Nephron (organoid): ENCODE data around the gene BLOC1S3.

Experiments
- H3K27ac Mint-ChIP-seq, 3 experiments: 2 replicates each; pipeline ENCODE4 v1.8.0; 2020; ENCODE audit warnings: mixed read lengths in 3 of 3, mild to moderate bottlenecking in 2 of 3, moderate library complexity in 1 of 3
- H3K27me3 Mint-ChIP-seq: 2 replicates; pipeline ENCODE4 v1.8.0; 2021; ENCODE audit warnings: low read depth, mild to moderate bottlenecking, moderate library complexity, mixed read lengths
- H3K36me3 Mint-ChIP-seq: 2 replicates; pipeline ENCODE4 v1.8.0; 2020; ENCODE audit warnings: low read depth, mixed read lengths
- H3K4me1 Mint-ChIP-seq: 2 replicates; pipeline ENCODE4 v1.8.0; 2020; ENCODE audit warnings: mixed read lengths
- H3K4me3 Mint-ChIP-seq, 3 experiments: 2 replicates each; pipeline ENCODE4 v1.8.0; 2020; ENCODE audit warnings: mild to moderate bottlenecking in 3 of 3, mixed read lengths in 3 of 3, moderate library complexity in 2 of 3
- H3K9me3 Mint-ChIP-seq: 2 replicates; pipeline ENCODE4 v1.8.0; 2020; ENCODE audit warnings: mixed read lengths
- TF ChIP-seq, protein P1 (sequence below), 3 experiments: fragments of 200-600 bp; sonication (generic); IDR thresholded peaks; one replicate each; pipeline ENCODE4 v1.5.0; 2021; ENCODE audit warnings: antibody characterized with exemption in 3 of 3; ENCODE audit not compliant: unreplicated experiment in 3 of 3

BLOC1S3 gene

DNA sequence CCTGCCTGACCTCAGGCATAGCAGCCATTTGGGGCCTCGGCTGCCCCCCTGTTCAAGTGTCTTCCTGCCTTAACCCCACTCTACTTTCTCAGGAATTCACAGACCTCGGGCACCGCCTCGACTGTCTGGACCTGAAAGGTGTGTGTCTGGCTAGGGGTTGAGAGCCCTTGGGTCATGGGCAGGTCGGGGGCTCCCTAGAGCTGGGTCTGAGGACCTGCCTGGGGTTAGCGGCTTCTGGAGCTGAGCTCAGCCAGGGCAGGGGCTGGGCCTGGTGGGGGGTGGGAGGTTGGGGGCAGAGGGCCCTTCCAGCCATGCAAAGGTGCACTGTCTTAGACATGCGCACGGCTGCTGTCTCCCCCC, 38.5 kb upstream of the BLOC1S3 start:
- TF ChIP-seq, protein P1, sequence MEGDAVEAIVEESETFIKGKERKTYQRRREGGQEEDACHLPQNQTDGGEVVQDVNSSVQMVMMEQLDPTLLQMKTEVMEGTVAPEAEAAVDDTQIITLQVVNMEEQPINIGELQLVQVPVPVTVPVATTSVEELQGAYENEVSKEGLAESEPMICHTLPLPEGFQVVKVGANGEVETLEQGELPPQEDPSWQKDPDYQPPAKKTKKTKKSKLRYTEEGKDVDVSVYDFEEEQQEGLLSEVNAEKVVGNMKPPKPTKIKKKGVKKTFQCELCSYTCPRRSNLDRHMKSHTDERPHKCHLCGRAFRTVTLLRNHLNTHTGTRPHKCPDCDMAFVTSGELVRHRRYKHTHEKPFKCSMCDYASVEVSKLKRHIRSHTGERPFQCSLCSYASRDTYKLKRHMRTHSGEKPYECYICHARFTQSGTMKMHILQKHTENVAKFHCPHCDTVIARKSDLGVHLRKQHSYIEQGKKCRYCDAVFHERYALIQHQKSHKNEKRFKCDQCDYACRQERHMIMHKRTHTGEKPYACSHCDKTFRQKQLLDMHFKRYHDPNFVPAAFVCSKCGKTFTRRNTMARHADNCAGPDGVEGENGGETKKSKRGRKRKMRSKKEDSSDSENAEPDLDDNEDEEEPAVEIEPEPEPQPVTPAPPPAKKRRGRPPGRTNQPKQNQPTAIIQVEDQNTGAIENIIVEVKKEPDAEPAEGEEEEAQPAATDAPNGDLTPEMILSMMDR (IDR thresholded peaks at IDR 0.05; ENCODE audit: unreplicated experiment in 3 of 3): no peak
- Mint-ChIP-seq H3K4me1 (peaks cover 21% of the 10 kb centered on the region), H3K27me3 (no peaks in the 10 kb centered on the region), H3K27ac (no peak overlapping the region), H3K9me3 (no peaks in the 10 kb centered on the region), H3K36me3 (peaks cover 9% of the 10 kb centered on the region), H3K4me3 (no peak overlapping the region)

DNA sequence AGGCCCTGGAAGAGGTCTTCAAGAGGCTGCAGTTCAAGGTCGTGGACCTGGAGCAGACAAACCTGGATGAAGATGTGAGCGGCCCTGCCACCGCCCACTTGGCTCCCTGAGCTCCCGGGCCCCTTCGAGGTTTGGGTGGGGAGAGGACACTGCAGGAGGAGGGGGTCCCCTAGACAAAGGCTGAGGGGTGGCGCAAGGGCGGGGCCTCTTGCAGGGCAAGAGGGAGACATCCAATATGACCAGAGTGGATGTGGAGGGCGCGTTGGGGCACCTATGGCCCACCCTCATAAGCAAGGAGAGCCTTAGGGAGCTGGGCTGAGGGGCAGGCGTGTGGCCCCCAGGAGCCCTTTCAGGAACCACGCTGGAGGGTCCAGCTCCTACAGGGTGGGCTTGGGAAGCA, 38.1 kb upstream of the BLOC1S3 start:
- Mint-ChIP-seq H3K27me3 (no peaks in the 10 kb centered on the region), H3K27ac (no peak overlapping the region), H3K36me3 (peaks cover 9% of the 10 kb centered on the region), H3K9me3 (no peaks in the 10 kb centered on the region), H3K4me3 (no peak overlapping the region), H3K4me1 (peaks cover 21% of the 10 kb centered on the region)
- TF ChIP-seq, protein P1 (IDR thresholded peaks at IDR 0.05; ENCODE audit: unreplicated experiment in 3 of 3): no peak

DNA sequence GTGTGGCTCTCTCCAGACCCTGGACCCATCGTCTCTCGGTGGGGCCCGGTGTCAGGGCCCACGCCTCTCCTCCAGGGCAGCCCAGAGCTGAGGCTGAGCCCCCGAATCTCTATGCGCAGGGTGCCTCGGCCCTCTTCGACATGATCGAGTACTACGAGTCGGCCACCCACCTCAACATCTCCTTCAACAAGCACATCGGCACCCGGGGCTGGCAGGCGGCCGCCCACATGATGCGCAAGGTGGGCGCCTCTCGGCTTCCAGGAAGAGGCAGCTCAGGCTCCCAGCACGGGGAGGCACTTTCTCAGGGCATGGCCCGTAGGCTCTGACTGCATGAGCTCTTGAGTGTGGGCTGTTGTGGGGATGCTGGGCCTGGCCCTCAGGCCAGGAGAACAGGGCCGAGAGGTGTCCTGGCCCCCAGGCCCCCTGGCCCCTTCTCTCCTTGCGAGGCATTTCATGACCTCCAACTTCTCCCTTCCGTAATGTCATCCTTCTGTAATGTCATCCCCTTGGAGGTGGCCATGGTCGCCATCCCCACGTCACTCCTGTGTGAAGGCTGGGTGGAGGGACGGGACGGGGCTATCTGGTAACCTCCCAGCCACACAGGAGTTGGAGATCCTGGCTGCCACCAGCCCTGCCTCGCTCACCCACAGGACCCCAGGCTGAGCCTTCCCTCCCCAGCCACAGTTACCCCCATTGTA, 37.2 kb upstream of the BLOC1S3 start:
- TF ChIP-seq, protein P1 (IDR thresholded peaks at IDR 0.05; ENCODE audit: unreplicated experiment in 3 of 3): no peak
- Mint-ChIP-seq H3K9me3 (no peaks in the 10 kb centered on the region), H3K27ac (no peak overlapping the region), H3K27me3 (no peaks in the 10 kb centered on the region), H3K36me3 (peaks cover 9% of the 10 kb centered on the region), H3K4me1 (peaks cover 21% of the 10 kb centered on the region), H3K4me3 (no peak overlapping the region)

DNA sequence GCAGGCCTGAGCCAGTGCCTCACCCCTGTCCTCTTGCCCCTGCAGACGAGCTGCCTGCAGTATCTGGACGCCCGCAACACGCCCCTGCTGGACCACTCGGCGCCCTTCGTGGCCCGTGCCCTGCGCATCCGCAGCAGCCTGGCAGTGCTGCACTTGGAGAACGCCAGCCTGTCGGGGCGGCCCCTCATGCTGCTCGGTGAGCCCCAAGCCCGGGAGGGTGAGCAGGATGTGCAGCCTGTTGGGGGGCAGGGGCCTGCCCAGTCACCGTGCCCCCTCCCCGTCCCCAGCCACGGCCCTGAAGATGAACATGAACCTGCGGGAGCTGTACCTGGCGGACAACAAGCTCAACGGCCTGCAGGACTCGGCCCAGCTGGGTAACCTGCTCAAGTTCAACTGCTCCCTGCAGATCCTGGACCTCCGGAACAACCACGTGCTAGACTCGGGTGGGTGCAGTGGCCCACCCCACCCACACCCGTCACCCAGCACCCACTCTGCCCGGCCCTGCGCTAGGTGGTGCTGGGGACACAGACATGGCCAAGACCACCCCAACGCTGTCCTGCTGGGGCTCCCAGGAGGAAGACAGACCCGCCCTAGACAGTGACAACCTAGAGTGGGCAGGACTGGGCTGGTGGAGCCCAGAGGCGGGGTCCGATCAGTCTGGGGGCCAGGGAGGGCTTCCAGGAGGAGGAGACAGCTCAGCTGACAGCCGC, 36.4 kb upstream of the BLOC1S3 start:
- no peaks in the 10 kb centered on the region for H3K9me3 Mint-ChIP-seq
- H3K27ac Mint-ChIP-seq: peak overlapping the region in 1 of 3 experiments; percentile 86
- TF ChIP-seq, protein P1 (IDR thresholded peaks at IDR 0.05; ENCODE audit: unreplicated experiment in 3 of 3): no peak
- peaks cover 17% of the 10 kb centered on the region for H3K4me1 Mint-ChIP-seq
- no peaks in the 10 kb centered on the region for H3K27me3 Mint-ChIP-seq
- H3K36me3 Mint-ChIP-seq: peaks cover 9% of the 10 kb centered on the region
- H3K4me3 Mint-ChIP-seq: no peak overlapping the region

DNA sequence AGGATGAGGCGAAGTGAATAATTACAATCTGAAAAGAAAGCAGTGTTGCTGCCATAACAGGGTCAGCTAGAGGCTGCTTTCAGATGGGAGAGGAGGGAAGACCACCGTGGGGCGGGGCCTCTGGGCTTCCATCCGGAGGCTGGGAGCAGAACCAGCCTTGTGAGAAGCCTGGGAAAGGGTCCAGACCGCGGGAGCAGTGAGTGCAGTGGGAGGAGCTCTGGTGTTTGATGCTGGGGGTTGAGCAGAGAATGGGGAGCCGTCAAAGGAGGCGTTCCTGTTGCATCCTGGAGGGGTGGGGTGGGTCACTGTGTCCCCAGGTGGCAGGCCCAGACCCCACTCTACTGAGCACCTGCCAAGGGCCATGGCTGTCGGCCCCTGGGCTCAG, 35.9 kb upstream of the BLOC1S3 start:
- TF ChIP-seq, protein P1 (IDR thresholded peaks at IDR 0.05; ENCODE audit: unreplicated experiment in 3 of 3): no peak
- Mint-ChIP-seq H3K27me3 (no peaks in the 10 kb centered on the region), H3K36me3 (peaks cover 9% of the 10 kb centered on the region), H3K27ac (peak overlapping the region in 1 of 3 experiments; percentile 86), H3K4me3 (peak overlapping the region in 1 of 3 experiments; percentile 21), H3K9me3 (no peaks in the 10 kb centered on the region), H3K4me1 (peaks cover 12% of the 10 kb centered on the region)
